Nucleus accumbens (tissue), 56 donors: ENCODE data around the gene UBL3.

ENCODE experiments used
- DNase-seq, 56 donors: peaks; one replicate each; lab custom pipeline; 2025; lab: John Stamatoyannopoulos, UW

UBL3 gene

DNA sequence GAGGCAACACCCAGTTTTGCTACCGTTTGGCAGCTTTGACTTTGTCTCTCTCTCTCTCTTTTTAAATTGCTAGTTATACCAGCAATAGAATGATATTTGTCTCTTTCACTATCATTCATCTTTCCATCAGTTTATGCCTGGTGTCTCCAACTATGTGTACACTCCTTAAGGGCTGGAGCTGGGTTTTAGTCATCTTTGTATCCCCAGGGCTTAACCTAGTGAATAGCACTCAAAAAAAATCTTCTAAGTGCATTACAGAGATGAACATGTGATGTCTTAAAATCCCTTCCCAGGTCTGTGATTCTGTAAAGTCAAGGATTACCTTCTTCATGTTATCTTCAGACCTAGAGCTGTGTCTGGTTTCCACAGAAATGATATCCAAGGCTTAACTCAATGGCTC, 7.8 kb upstream of the UBL3 start:
- no peak for DNase-seq

DNA sequence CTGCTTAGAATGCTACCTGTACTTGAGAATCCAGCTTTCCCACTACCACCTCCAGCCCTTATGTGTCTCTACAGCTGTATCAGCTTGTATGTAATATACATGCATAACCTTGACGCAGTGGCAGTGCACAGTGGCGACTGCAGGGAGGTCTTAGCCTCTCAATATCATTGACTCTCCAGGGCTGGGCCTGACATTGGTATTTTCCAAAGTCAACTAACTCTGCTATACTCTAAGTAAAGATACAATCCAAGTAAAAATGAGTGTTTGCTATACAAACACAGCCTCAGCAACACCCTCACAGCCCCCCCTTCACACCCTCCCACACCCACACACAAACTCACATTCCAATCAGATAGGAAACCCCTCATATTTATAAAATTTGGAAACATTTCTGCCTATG, 6.7 kb upstream of the UBL3 start:
- no peak for DNase-seq

DNA sequence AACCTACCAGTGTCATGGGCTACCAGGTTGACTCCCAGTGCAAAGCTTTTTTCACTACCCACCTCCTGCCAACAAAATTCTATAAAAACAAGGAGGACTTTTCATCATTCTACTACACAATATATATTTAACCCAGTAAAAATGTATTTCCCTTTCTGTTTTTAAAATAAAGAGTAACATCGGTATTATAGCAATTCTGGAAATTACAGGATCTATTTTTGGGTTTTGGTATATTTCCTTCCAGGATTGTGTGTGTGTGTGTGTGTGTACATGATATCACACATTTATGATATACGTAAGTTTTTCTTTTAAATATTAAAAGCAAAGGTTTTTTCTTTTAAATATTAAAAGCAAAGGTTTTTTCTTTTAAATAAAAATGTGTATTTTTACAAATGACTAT, 6.0 kb upstream of the UBL3 start:
- DNase-seq = no peak

DNA sequence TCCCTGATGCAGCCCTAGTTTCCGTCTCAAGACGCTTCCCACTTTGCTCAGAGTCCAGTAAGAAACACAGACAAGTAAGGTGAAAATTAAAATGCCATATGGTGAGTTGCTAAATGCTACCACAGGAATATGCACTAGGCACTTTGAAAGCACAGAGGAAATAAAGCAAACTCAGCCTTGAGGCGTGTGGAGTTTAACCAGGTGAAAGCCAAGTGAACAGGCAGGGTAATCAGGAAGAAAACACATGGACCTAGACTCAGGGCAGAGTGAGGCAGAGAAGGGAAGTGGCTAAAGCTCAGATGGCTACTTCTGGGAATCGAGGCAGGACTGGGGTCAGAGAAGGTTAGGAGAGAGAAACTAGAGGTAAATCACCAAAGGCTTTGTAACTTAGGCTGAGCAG, 5.4 kb upstream of the UBL3 start:
- DNase-seq = no peak

DNA sequence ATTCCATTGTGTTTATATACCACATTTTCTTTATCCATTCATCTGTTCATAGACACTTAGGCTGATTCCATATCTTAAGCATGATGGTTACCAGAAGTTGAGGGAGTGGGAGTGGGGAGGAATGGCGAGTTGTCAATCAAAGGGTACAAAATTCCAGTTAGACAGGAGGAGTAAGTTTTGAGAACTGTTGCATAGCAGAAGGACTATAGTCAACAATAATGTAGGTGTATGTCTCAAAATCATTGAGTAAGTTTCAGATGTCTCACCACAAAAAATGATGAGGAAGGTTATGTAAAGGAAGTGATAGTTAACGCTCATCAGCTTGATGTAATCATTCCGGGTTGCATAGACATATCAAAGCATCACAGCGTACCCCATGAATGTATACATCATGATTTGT, 4.6 kb upstream of the UBL3 start:
- DNase-seq = no peak

DNA sequence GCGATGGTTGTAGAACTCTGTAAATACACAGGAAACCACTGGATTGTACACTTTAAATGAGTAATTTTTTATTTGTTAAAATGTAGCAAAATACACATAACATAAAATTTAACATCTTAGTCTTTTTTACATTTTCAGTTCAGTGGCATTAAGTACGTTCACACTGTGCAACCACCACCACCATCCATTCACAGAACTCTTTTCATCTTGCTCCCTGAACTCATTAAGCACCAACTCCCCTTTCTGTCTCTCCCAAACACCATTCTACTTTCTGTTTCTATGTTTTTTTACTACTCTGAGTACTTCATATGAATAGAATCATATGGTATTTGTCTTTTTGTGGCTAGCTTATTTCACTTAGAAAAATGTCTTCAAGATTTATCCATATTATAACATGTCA, 2.7 kb upstream of the UBL3 start:
- DNase-seq = no peak

DNA sequence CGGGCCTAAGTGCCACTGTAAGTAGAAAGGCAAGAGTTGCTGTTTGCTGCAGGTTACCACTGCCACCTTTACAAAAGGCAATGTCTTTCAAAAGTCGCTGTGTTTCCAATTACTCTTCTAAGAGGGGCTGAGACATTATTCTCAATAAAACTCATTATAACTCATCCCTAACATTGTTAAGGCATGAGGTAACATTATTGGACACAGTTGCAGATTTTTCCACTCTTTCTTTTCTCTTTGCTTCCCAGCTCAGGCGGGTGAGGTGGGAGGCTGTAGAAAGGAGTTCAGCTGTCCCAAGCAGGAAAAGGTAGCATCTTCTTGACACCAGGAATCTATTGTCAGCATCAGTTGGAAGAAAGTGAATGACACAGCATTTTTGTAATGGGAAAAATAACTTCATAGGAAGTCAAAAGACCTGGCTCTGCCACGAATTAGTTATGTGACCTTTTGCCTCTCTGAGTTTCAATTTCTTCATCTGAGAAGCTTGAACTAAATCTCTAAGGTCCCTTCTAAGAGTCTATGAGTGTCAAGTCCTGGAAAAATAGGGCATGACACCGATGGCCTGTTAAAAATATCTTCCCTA, 2.1 kb upstream of the UBL3 start:
- DNase-seq = no peak

DNA sequence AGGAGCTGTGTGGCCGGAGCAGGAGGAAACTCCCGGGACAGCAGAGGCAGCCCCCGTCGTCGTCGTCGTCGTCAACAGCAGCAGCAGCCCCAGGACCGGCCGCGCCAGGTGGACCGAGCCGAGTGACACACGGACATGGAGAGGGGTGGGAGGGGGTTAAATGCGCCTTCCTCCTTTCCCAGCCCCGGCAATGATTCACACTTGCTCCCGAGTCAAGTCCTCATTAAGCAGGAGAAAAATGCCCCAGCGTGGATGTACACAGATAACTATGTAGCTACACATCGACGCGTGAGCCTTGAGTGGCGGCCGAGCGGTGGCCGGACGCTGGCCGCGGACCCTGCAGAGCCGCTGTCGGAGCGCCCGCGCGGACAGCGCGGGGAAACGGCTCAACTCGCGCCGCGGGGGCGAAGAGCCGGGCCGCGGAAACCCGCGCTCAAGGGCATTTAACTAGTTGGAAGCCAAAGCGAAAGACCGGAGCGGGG, 645 bp downstream of the UBL3 start:
- DNase-seq = peak in 44 of 56 donors; percentile 9 to 87 (median 61)

DNA sequence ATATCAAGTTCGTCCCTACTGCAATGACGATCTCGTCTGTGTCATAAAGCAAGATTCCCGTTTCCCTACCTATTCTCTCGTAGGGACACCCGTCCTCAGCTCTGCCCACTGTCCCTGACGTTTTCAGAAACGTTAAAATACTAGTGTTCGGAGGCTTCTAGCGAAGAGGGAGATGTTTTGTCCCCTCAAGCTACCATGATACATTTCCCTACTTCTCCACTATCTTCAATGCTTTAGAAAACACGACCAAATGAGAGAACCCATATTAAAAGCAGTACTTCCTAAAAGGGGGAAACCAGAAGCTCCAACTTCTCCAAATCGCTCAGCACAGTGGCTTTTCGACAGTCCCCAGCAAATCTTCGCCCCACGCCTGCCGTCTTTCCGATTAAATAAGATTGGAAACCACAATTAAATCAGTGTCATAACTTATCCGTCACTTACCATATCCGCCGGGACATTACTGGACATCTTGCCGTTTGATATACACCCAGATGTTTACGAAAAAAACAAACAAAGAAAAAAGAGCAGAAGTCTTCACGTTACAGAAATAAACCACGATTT, 1.3 kb downstream of the UBL3 start:
- DNase-seq = peak in 23 of 56 donors; percentile 1 to 68 (median 28)

DNA sequence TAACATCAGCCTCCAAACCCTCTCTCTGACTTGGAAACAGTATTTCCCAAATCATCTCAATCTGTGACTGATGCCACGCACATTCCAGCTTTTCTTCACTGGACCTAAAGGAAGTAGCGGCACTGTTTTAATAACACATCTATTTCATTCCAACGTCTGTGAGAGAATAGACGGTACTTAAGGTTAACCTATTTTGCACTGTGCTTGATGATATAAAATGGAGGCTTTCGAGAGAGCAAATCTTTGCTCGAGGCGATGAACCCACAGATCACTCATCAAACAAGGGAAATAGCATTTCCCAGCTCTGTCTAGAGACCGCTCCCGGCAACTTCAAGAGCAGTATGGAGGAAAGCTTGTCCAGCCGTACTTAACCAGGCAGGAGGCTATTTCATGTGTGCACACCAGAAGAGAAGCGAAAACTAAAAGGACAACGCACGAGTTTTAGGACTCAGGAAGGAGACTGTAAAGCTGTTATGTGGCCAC, 2.9 kb downstream of the UBL3 start:
- DNase-seq = peak in 30 of 56 donors; percentile 1 to 55 (median 23)

DNA sequence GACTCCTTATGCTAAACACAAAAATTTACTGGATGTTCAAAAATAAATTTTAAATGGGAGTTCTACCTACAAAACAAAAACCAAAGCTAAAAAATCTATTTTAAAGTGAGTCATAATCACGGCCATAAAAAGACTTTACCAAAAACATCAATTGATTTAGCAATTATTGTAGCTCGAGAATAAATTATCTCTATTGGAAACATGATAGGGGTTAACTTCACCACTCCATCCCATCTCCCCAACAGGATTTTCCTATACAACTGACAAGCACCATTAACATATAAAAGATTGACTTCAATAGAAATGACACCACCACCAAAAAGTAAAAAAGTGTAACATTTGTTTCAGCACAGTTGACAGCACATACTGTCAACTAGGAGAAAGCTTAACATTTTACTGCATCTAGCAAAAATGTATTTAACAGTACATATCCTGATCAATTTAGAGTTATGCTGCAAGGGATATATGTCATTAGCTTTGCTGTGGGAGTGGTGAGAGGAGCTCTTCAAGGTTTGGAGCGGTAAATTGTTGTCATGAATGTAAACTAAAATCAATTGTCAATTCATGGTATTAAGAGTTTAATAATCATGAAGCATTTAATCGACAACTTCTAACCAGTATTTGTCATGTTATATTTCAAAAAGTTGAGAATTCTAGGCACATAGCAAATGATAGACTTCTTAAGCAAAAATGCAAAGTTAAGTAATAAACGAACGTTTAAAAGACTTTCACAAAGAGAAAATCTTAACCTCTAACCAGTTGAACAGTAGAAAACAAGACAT, 3.8 kb downstream of the UBL3 start:
- DNase-seq = no peak

DNA sequence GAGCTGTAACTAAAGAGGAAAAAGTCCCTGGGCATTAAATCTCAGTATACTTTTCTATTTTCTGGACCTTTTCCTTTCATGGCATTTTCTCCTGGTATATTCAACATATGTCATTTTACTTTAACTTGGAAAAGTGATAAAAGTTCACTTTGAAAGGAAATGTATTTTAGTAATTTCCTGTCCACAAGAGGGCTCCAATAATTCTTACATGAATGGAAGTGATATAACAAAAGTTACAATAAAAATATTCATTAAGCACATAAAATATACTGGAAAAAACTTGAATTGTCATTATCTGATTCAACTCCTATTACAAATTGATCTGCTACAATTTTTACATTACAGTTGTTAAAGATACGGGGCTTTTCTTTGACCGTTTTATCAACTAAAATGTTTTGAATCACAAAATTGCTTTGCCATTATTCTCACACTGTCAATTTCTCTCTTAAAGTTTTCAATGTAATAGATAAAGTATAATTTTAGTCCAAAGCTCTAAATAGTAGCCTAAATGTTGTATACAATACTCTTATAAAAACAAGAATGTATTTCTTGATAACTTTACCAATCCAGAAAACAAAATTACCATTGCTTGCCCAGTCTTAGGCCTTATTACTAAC, 4.9 kb downstream of the UBL3 start:
- no peak for DNase-seq

DNA sequence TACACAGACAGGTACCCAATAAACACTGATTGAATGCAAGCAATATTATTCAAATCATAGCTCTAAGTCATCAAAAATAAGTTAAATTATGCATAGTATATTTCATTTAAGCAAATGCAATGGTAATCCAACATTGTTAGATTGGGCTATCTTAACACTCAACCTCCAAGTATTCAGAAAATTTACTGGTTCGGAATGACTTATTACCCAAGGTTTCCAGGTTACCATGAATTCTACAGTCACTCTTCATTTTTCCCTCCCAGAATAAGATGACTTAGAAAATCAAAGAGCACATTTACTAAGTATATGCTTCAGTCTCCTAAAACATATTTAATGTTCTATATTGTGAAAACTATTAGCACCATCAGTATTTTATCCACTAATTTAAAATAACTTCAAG, 6.0 kb downstream of the UBL3 start:
- no peak for DNase-seq

DNA sequence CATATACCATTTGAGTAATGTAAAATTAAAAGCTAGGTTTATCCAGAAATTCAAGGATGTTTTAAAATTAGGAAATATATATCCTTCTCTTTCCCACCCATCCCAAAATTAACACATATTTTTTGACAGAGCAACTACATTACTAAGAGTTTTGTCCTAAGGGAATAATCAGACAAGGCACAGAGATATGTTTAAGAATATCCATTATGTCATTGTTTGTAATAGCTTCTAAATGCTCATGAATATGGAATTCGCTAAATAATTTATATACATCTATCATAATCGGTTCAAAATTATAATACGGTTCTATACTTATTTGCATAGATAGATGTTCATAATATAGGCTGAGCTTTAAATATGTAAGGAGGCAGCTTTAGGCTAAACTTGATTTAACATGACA, 9.8 kb downstream of the UBL3 start:
- no peak for DNase-seq

DNA sequence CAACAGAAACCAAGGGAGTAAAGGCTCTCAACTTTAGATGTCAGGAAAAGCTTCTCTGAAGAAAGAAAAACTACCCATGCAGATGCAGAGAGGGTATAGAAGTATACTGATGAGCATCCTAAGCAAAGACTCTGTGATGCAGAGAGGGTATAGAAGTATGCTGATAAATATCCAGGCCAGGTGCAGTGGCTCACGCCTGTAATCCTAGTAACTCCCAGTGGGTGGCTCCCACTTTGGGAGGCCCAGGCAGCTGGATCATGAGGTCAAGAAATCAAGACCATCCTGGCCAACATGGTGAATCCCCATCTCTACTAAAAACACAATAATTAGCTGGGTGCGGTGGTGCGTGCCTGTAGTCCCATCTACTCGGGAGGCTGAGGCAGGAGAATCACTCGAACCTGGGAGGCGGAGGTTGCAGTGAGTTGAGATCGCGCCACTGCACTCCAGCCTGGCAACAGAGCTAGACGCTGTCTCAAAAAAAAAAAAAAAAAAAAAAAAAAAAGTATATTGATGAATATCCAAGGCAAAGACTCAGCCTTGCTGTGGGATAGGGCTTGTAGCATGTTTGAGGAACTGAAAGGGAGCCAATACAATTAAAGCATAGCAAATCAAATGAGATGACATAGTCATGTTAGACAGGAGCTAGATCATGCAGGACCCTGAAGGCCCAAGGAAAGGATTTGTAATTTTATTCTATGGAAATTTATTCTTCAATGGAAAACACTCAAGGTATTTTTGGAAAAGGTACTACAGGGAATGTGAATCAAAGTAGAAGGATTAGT, 14.9 kb downstream of the UBL3 start:
- no peak for DNase-seq

DNA sequence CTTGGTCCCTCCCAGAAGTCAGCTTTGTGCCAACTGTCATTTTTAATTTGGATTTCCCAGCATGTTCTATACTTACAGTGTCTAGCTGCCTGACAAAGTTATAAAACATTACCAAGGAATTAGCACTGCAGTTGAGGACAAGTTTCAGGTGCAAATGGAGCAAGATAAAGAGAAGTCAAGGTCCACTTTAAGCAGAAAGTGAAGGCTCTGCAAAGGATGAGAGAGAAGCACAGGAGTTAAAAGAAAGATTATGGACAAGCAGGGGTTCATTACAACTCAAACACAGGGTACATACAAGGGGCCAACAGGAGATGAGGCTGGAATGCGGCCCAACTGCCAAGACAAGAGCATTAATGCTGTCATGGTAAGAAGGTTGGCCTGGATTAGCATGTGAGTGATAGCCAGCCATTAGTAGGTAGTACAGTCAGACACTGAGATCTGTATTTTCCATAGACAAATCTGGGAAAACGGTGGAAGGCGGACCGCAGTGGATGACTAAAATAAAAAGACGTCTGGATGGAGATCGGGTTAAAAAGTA, 17.6 kb downstream of the UBL3 start:
- no peak for DNase-seq

DNA sequence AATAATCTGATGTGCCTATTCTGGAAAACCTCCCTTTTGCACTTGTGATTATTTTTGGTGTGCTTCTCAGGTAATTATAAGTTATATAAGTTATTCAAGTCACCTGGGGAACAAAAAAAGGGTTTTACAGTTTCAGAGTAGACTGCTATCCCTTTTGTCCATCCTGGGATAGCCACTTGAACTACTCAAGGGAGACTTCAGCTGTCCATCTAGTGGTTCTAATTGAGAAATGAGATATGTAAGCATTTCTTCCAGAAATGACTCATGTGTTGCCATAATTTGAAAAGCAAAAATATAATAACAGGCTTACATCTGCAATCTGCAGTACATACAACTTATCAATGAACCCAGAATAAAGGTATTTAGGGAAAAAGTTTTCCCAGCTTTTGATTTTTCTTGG, 20.4 kb downstream of the UBL3 start:
- DNase-seq = no peak

DNA sequence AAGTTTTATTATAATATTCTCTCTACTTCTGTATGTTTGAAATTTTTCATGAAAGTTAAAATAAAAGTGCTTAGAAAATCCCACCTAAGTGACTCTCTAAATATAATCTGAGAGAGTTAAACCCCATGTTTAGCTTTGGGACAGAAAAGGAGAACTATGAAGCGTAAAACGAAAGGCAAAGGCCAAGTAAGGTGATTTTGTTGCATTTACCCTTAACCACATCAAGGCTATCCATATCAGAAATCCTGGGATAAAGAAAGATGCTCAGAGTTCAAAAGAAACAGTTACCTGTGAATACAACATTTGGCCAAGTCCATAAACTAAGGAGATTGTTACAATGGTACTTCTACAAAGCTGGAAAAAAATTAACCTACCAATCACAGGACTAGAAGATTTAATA, 31.3 kb downstream of the UBL3 start:
- DNase-seq = no peak

DNA sequence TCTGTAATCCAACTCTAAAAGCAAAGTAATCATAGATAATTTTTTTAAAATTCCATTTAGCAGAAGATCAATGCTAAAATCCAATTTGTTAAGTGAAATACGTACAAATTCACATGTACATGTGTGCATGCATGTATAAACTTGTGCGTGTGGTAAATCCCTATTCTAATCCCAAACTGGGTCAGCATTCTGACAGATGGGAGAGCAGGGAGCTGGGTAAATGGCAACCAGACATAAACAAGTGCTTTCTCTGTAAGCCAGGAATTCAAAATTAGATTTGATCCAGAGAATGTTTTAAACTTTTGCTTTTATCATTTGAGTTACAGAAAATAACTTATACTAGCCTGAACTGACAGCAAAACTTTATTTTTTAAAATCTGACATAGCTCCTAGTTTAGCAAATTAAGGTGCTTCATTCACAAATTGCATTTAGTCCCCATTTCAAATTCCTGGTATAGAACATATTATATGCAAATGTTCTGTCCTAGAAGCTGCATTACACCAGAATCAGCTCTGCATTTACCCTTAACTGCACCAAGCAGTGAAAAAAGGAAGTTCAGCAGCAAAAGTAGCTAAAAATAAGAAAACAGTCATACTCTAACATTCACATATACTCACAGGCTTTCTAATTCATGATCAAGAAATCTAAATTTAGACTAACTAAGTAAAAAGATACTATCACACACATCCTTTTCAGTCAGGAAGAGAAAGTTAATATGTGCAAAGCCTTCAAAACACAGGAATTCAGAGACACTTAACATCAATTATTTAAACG, 32.6 kb downstream of the UBL3 start:
- DNase-seq = no peak

DNA sequence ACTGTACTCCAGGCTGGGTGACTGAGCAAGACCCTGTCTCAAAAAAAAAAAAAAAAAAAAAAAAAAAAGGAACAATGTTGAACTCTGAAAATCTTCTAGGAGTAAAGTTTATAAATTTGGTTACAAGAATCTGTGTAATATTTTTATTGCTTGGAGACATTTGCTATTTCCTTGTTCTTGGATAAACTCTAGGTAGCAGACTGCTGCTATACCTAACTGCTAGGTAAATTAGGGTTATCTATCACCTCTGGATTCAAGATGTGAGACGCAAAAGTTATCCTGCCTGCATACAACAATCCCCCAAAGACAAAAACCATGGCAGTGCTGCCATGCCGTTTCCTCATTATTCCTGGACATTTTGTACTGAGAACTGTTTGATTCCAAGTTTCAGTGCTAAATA, 33.7 kb downstream of the UBL3 start:
- DNase-seq = no peak
